COLO668 (cell line): Measurements from ENCODE around the gene FHIT.

ENCODE experiments used
- DNase-seq: peaks from one replicate; lab custom pipeline; 2025; ENCODE audit not compliant: unreplicated experiment; lab: John Stamatoyannopoulos, UW

The FHIT gene

DNA sequence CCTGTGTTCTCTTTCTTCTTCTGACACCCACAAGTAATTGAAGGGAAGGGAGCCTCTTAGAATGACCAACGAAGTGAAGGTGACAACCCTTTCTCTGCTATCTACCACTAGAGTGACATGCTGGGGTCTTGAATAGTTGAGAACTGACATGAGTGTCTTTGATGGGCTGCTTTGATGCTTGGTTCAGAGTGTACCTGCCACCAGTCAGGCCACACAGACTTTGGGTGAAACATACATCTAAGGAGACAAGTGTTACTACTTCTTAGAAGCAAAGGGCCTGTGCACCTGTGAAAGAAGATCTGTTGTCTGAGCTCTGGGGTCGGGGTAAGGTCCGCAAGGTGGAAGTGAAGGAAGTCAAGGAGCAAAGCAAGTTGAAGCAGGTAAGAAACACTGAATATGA lies 1160.7 kb downstream of the FHIT start:
- DNase-seq, result no peak

DNA sequence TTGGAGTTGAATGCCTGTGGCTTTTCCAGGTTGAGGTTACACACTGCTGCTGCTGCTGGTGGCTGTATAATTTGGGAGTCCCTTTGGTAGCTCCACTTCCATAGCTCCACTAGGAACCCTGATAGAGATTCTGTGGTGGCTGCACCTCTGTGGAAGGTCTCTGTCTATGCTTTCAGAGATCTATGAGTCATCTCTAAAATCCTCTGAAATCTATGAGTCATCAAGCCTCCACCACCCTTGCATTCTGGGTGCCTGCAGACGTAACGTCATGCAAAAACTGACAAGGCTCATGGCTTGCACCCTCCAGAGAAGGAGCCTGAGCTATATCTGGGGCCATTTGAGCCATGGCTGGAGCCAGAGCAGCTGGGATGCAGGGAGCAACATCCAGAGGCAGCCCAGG lies 1164.4 kb downstream of the FHIT start:
- DNase-seq, result no peak

DNA sequence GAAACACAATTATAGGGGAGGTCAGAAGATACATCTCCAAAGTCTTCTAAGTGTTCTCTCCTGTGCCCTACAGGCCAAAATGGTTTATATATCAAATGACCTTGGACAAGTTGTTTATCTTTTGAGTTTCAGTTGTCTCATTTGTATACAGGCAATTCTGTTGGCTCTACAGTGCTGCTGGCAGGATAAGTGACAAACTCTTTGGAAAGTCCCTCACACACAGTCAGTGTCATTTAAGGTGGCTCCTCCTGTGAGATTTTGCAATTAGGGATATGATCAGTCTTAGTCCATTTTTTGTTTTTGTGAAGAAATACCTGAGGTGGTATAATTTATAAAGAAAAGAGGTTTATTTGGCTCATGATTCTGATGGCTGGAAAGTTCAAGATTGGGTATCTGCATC lies 1165.6 kb downstream of the FHIT start:
- DNase-seq, result no peak

DNA sequence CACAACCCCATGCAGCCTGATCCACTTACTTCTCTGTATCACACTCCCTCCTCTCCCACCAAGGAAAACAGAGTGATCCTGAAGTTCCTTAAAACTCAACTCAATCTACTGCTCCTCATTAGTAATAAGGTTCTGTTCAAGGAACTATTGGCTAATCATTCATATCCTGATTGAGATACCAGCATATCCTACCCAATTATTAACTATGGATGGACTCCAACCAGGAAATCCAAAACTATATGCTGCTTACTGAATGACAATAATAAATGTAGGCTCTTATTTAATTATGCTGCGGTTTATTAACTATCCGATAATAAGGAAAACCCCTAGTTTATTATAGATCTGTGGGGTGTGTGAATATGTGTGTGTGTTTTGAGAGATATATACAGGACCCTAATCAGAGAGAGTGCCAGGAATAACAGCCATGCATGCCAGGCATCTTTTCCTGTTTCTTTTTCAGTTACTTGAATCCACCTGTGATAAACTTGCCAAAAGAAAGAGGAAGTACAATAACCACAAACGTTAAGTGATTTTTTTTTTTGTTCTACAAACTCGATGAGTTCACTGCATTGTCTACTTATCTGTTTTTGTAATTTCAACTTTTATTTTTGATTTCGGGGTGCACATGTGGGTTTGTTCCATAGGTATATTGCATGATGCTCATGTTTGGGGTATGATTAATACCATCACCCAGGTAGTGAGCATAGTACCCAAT lies 1169.7 kb downstream of the FHIT start:
- DNase-seq, result no peak

DNA sequence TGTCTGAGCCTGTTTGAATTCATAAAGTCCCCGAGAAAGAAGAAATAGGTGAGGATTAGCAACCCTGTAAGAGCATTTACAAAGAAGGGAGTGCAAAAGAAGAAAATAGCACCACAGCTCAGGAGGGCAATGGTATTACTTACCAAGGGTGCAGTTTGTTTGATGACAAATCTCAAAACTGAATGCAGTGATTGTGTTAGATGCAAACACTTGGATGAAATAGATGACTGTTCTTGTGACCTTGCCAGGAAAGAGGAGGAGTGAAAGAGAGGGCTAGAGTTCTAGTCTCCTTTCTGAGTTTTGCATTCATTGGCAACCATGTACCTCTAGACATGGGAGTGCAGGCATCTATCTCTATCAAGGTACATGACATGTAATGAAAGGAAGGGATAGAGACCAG lies 1170.6 kb downstream of the FHIT start:
- DNase-seq, result no peak

DNA sequence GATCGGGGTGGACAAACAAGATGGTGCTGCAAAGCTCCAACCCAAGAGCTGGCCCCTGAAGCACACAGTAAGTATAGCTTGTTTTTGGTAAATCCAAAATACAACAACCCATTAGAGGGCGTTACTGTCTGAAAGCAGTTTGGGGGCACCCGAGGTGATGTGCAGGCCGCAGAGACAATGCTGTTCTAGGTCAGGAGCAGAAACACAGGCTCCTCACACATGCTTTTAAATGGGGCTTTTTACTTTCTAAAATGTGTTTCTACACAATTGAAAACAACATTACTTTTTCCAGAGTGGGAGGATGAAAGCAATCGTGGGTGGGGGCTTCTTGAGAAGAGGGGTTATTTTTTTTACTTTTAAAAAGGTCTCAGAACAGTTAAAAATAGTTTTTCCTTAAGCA lies 1172.2 kb downstream of the FHIT start:
- no peak for DNase-seq

DNA sequence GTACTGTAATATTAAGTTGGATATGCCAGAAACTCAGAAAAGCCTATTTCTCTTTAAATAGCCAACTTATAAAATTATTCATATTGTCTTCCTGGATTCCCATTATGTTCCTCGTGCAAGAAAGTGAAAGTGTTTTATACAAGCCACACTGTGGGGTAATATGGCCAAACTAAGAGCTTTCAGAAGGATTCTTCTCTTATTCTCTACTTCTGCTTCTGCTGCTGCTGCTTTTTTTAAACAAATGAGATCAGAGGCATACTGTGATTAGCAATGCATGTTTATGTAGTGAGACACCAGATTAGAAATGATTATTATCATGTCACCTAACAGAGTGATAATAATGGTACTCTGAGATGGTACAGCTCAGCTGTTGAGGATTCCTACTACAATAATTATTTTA lies 1174.9 kb downstream of the FHIT start:
- DNase-seq, result no peak

DNA sequence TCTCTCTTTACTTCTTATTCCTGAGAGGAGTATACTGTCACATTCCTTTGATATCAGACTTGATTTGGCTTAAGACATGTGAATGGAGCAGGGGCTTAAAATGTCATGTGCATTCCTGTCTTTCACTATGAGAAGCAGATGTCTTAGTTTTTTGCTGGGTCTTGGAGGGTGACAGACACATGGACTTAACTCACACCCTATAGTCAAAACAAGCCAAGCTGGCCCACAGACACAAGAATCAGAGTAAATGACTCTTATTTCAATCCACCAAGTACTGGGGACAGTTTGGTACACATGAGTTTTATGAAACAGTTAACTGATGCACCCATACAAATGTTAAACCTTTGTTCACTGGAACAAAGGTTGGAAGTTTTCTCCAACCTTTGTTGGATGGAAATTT lies 1177.3 kb downstream of the FHIT start:
- no peak for DNase-seq

DNA sequence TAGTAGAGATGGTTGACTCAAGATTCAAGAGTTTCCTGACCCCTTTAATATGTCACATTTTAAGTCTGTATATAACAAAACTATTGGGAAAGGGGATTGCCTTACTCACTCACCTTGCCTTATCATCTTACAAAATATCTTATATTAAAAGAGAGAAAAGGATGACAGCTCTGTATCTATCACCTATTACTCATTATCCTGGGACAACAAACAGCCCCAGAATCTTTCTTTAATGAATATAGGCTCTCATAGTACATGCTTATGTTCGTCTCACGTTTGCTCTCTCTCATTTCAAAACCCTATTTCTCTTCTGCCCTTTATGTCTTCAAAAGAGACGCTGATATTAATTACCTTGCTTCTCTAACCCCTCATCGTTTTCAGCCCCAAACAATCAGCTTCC lies 1178.0 kb downstream of the FHIT start:
- no peak for DNase-seq

DNA sequence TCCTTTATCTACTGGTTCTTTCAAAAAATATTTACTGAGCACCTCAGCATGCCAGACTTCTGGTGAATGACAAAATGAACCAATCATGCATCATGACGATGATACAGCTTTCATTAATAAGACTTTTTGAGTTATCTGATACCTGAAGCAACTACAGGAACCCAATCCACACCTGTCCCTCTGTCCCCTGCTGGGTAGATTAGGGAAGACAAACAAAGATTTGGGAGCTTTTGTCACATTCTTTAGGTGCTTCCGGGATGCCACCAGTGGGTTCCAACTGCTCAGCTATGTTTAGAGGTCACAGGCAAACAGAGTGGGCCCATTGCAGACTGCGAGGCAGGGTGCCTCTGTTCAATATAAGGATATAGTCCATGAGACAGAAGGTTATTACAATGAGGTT lies 1180.9 kb downstream of the FHIT start:
- no peak for DNase-seq

DNA sequence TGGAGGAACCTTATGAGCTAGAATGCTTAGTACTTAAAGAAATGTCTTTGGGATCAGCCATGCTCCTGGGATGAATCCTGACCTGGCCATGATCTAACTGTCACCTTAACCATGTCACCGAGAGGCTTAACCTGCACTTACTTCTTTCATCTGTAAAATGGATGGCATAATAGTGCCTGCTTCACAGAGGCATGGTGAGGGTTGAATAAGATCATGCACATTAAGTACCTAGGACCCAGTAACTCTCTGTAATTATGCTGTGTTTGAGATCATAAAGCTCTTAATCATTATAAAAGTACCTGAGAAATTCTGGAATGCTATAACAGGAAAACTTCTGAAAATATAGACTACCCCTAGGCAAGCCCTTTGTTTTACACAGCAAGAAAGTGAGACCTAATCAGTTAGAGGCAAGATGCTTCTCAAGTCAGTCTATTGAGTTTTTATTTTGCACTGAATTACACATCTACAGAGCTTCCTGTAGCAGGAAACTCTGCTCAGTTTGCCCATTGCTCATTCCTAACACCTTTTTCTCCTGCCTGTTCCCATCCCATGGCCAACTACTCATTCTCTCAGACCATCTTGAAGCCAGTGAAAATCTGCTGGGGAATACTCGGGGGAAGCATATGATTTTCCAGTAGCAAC lies 1185.9 kb downstream of the FHIT start:
- no peak for DNase-seq

DNA sequence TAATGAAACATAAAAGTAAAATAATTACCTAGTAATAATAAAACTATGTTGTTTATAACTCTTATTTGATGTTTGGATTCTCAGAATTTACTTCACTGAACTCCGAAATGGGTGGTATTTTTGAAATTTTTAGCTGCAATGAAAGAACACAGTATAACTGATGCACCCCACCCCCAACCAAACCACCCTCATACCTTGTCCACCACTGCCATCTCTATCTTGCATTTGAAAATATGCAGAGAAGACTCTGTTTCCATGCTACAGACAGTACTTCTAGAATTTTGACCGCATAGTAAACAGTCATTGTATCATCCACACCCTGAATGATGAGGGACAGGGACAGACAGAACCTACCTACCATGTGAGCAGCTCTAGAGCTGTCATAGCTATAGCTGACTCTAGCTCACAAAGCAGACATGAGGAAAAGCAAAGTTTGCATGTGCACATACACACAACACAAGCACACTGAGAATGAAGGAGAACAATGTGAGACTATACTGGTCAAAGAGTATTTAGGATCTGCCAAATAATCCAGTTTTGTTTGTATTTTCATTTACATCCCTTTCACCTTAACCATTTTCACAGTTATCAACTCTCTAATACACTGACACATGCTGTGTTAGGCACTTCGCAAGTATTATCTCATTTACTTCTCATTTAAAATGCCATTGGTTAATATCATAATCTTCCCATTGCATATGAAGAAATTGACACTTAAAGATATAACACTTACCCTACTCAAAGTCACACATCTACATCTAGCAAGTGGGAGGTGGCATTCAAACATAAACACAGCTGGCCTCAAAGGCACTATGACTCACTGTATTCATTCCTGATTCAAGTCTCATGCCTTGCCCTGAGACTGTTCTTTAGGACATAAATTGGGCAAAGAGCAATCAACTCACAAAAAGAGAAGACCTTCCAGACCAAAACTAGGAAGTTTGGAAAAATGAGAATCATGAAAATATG lies 1186.8 kb downstream of the FHIT start:
- no peak for DNase-seq

DNA sequence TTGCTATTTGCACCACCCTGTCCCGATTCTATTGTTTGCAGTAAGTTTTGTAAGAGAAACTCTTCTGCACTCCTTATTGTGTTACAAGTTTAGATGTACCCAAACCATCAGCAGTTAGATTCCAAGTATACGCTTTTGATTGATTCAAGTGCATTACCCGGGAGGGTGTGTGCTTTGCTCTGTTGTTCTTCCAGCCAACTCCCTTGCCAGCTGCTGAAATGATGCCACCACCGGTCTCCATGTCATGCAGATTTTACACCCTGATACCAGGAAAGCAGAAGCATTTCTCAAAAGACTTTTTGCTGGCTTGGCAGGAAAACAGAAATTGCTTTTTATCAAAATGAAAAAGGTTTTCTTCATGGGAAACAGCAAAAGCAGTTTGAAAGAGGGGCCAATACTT lies 1194.8 kb downstream of the FHIT start:
- DNase-seq, result no peak

DNA sequence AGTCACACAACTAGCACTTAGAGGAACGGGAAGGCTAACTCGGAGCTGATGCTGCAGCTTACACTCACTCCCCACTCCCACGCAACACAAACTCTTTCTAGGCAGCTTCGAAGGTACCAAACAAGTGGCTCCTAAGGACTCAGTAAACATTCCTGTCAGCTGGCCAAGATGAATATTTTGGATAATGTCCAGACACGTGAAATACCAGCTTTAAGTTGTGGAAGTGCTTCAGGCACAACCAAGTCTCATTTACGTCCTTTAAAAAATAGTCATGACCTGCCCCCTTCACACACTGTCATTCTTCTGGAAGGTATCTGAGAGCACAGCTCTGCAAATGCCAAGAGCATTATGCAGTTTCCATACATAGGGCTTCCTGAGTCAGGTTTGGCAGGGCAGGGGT lies 1195.5 kb downstream of the FHIT start:
- no peak for DNase-seq

DNA sequence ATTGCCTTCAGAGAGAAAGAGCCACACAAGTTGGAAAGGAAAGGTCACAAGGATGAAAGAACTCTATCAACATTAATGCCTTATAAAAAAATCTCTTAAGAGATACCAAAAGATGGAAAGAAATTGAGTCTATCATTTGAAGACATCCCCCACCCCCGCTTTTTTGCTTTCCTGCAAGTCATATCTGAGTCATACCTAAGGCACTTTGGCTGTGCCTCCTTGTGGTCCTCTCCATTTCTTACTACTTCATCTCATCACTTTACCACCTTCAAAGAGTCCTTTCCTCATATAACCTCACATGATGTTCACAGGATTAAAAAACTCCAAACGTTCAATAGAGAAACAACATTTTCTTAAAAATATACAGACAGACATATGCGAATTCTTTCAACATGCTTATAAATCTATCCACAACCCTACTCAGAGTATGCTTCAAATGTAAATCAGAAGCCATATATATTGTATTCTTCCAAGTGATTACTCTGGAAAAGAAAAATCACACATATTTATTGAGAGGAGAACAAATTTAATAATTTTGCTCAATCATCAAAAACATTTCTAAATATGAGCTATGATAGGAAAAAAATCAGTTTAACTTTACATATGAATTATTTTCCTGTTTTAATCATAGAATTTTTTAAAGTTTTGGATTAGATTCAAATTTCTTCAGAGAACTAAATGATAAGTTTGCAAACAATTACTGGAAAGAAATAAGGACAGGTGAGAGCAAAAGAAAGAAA lies 1197.6 kb downstream of the FHIT start:
- DNase-seq, result no peak

DNA sequence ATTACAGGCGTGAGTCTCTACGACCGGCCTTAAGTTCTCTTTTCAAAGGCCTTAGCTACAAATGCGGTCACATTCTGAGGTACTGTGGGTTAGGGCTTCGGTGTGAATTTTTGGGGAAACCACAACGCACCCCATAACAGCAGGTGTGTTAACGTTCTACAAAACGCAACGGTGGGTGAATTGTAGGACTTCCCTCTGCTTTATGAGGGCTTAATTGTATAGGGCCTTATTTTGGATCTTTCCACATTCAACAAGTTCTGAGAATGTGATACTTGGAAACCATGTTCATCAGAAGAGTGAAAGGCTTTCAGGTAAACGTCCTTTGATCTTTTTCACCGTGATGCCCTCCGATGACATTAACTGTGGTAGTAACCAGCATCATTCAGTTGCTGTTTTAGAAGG lies 1202.8 kb downstream of the FHIT start:
- no peak for DNase-seq

DNA sequence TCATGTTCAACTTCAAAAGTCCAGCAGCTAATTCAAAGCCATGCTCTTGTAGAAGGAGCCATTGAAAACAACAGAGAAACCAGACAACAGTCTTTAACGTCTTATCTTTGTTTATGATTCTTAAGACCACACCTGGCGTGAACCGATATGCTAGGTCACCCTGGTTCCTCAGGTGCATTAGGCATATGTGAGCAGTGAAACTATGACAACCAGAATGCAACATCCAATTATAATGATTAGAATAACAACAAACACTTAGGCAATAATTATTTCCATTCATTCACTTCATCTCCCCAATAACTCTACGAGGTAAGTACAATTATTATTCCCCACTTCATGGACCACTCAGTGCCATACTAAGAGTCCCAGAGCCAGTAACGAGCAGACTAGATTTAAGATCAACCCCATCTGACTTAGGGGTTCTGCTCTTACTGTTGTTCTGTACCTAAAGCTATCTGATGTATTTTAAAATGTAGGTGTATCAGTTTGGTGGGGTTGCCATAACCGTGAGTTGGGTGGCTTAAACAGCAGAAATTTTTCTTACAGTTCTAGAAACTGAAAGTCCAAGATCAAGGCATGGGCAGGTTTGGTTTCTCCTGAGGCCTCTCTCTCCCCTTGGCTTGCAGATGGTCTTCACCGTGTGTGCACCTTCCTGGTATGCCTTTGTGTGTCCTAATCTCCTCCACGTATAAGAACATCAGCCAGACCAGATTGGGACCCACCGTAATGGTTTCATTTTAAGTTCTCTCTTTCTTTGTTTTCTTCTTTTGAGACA lies 1203.6 kb downstream of the FHIT start:
- DNase-seq, result no peak

DNA sequence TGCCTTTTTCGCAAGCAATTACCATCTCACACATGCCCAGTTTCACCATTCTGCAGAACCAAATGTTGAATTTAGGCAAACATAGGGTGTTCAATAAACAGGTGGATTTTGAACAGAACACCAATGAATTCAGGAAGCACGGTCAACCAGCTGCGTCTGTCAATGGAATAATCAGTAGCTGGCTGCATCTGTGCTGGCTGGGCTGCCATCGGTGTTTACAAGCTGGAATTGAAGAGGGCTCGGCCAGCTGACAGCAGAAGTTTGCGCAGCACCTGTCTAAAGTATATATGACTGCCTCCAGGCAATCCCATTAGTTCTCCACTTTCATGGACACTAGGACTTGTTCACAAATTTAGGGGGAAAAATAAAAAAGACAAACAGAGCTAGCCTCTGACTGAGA lies 1205.0 kb downstream of the FHIT start:
- DNase-seq, result peak; percentile 74

DNA sequence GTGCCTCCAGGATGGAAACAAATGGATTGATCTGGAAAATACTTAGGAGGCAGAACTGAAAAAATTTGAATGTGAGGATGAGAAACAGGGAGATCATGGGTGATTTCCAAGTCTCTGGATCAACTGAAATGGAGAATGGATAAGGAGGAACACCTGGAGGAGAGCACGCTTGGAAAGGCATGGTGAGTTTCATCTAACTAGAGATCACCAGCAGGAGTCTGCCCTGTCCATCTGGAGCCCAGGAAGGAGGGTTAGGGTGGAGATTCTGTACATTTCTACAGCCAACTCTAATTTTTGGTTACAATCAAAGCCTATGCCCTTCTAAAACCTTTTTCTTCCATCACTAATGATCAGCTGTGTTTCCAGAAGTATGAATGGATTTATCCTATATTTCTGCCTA lies 1205.6 kb downstream of the FHIT start:
- DNase-seq, result peak; percentile 5

DNA sequence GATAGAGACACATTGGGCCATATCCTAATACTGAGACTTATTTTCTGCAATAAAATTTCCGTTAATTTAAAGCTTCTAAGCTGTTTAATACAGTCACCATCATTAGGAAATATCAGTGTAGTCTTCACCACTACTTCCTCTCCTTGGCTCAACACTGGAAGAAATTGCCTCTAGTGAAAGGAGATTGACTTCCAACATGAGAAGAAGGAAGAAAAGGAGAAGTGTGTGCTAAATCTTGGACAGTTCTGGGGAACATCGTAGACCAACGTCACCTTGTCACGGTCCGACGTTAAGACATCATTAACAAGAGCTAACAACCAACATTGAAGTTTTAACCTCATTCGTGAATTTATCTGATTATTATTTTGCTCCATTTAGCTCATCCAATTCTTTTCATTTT lies 1214.4 kb downstream of the FHIT start:
- no peak for DNase-seq
